H9 (cell line): ENCODE results near the gene IQGAP2. TPM values are rescaled to one million over a fixed set of nuclear protein-coding genes. Genes with fewer than 3 reads are reported as not detected.

Source experiments
- DNase-seq: peaks from one replicate; pipeline ENCODE4 v3.0.0-alpha.2; 2017
- H2AFZ ChIP-seq: one replicate; pipeline ENCODE4 v1.6.1; 2013; ENCODE audit warnings: mild to moderate bottlenecking, low read length, control low read depth, moderate library complexity
- H2AK5ac ChIP-seq: 2 replicates; pipeline ENCODE4 v1.6.1; 2013; ENCODE audit warnings: low read length, control low read depth, mixed read lengths; ENCODE audit not compliant: insufficient read length
- H2BK120ac ChIP-seq: one replicate; pipeline ENCODE4 v1.6.1; 2013; ENCODE audit warnings: low read depth, mild to moderate bottlenecking, low read length, control low read depth, inconsistent platforms; ENCODE audit not compliant: poor library complexity, severe bottlenecking
- H2BK12ac ChIP-seq: 2 replicates; pipeline ENCODE4 v1.6.1; 2013; ENCODE audit warnings: low read length, control low read depth, mixed read lengths, low read depth; ENCODE audit not compliant: insufficient read length
- H2BK15ac ChIP-seq: 2 replicates; pipeline ENCODE4 v1.6.1; 2013; ENCODE audit warnings: low read depth, low read length, control low read depth
- H2BK20ac ChIP-seq: one replicate; pipeline ENCODE4 v1.6.1; 2013; ENCODE audit warnings: low read depth, mild to moderate bottlenecking, low read length, control low read depth, inconsistent platforms; ENCODE audit not compliant: poor library complexity, severe bottlenecking
- H2BK5ac ChIP-seq: 2 replicates; pipeline ENCODE4 v1.6.1; 2013; ENCODE audit warnings: low read length, control low read depth, mixed read lengths; ENCODE audit not compliant: insufficient read length
- H3K14ac ChIP-seq: 2 replicates; pipeline ENCODE4 v1.6.1; 2013; ENCODE audit warnings: low read length, control low read depth; ENCODE audit not compliant: insufficient read depth
- H3K18ac ChIP-seq: 2 replicates; pipeline ENCODE4 v1.6.1; 2013; ENCODE audit warnings: low read depth, mild to moderate bottlenecking, mixed read lengths, low read length, control low read depth; ENCODE audit not compliant: insufficient read length
- H3K23ac ChIP-seq: 2 replicates; pipeline ENCODE4 v1.6.1; 2013; ENCODE audit warnings: low read length, control low read depth, mixed read lengths, low read depth; ENCODE audit not compliant: insufficient read length
- H3K23me2 ChIP-seq: 2 replicates; pipeline ENCODE4 v1.6.1; 2013; ENCODE audit warnings: low read depth, mild to moderate bottlenecking, mixed read lengths, low read length, control low read depth; ENCODE audit not compliant: insufficient read length, poor library complexity, severe bottlenecking
- H3K27ac ChIP-seq: 2 replicates; pipeline ENCODE4 v1.5.1; 2013; ENCODE audit warnings: low read length, control low read depth, mixed read lengths, low read depth; ENCODE audit not compliant: insufficient read length
- H3K27me3 ChIP-seq: 2 replicates; pipeline ENCODE4 v1.6.1; 2013; ENCODE audit warnings: low read length, control low read depth, inconsistent platforms; ENCODE audit not compliant: insufficient read depth
- H3K4ac ChIP-seq: 2 replicates; pipeline ENCODE4 v1.6.1; 2013; ENCODE audit warnings: low read depth, mild to moderate bottlenecking, control low read depth, inconsistent platforms, low read length, moderate library complexity
- H3K4me1 ChIP-seq: 2 replicates; pipeline ENCODE4 v1.6.1; 2013; ENCODE audit warnings: low read length, control low read depth, inconsistent platforms; ENCODE audit not compliant: insufficient read depth
- H3K4me2 ChIP-seq: 2 replicates; pipeline ENCODE4 v1.6.1; 2013; ENCODE audit warnings: low read length, control low read depth, mixed read lengths; ENCODE audit not compliant: insufficient read length, insufficient read depth
- H3K56ac ChIP-seq: 2 replicates; pipeline ENCODE4 v1.6.1; 2013; ENCODE audit warnings: low read depth, mild to moderate bottlenecking, mixed read lengths, low read length, control low read depth; ENCODE audit not compliant: insufficient read length
- H3K79me1 ChIP-seq: 2 replicates; pipeline ENCODE4 v1.6.1; 2013; ENCODE audit warnings: low read depth, mild to moderate bottlenecking, moderate library complexity, low read length, control low read depth, inconsistent platforms; ENCODE audit not compliant: insufficient read depth, poor library complexity, severe bottlenecking
- H3K79me2 ChIP-seq: 2 replicates; pipeline ENCODE4 v1.6.1; 2013; ENCODE audit warnings: low read length, control low read depth, inconsistent platforms; ENCODE audit not compliant: insufficient read depth
- H3K9ac ChIP-seq: 2 replicates; pipeline ENCODE4 v1.6.1; 2013; ENCODE audit warnings: low read length, control low read depth, mixed read lengths; ENCODE audit not compliant: insufficient read length; ENCODE audit errors: extremely low read depth
- H3K9me3 ChIP-seq: one replicate; pipeline ENCODE4 v1.6.1; 2013; ENCODE audit warnings: low read depth, low read length, inconsistent platforms; ENCODE audit not compliant: control insufficient read depth
- H3T11ph ChIP-seq: one replicate; pipeline ENCODE4 v1.6.1; 2013; ENCODE audit warnings: mild to moderate bottlenecking, low read length, control low read depth, inconsistent platforms
- H4K20me1 ChIP-seq: one replicate; pipeline ENCODE4 v1.6.1; 2013; ENCODE audit not compliant: control insufficient read depth, insufficient read length, insufficient read depth
- H4K5ac ChIP-seq: 2 replicates; pipeline ENCODE4 v1.6.1; 2013; ENCODE audit warnings: low read depth, mild to moderate bottlenecking, mixed read lengths, low read length, control low read depth; ENCODE audit not compliant: insufficient read length
- H4K8ac ChIP-seq: replicated peaks from 2 replicates; pipeline ENCODE4 v1.6.1; 2013; ENCODE audit warnings: low read length, control low read depth, mixed read lengths, low read depth; ENCODE audit not compliant: insufficient read length
- H4K91ac ChIP-seq: 2 replicates; pipeline ENCODE4 v1.6.1; 2013; ENCODE audit warnings: low read depth, mild to moderate bottlenecking, moderate library complexity, mixed read lengths, low read length, control low read depth; ENCODE audit not compliant: insufficient read length
- H3K27ac Mint-ChIP-seq, 3 experiments: 2 replicates in 2 of 3; 3 replicates in 1 of 3; pipeline ENCODE4 v1.8.0; 2020 to 2021; ENCODE audit warnings: mixed read lengths in 3 of 3, mild to moderate bottlenecking in 1 of 3, moderate library complexity in 1 of 3
- H3K27me3 Mint-ChIP-seq: 2 replicates; pipeline ENCODE4 v1.8.0; 2021; ENCODE audit warnings: low read depth, mild to moderate bottlenecking, moderate library complexity, mixed read lengths
- H3K36me3 Mint-ChIP-seq, 3 experiments: 2 replicates in 2 of 3; 3 replicates in 1 of 3; pipeline ENCODE4 v1.8.0; 2020 to 2021; ENCODE audit warnings: low read depth in 3 of 3, mixed read lengths in 3 of 3; ENCODE audit not compliant: insufficient read depth in 1 of 3
- H3K4me1 Mint-ChIP-seq, 2 experiments: 2 replicates each; pipeline ENCODE4 v1.8.0; 2020; ENCODE audit warnings: mixed read lengths in 2 of 2
- H3K4me3 Mint-ChIP-seq, 2 experiments: 2 replicates in 1 of 2; 3 replicates in 1 of 2; pipeline ENCODE4 v1.8.0; 2020 to 2021; ENCODE audit warnings: mild to moderate bottlenecking in 2 of 2, mixed read lengths in 2 of 2, moderate library complexity in 1 of 2
- H3K9me3 Mint-ChIP-seq, 2 experiments: 2 replicates in 1 of 2; 3 replicates in 1 of 2; pipeline ENCODE4 v1.8.0; 2020; ENCODE audit warnings: mild to moderate bottlenecking in 2 of 2, mixed read lengths in 2 of 2, moderate library complexity in 1 of 2
- WGBS: extraction: QIAGEN DNeasy Blood & Tissue Kit; methylation state at CpG from one replicate; pipeline ENCODE4 v1.1.7; 2013; ENCODE audit warnings: missing lambda C conversion rate, low lambda C conversion rate, mixed read lengths; ENCODE audit not compliant: insufficient read length; ENCODE audit errors: extremely low coverage; 5-methylcytosine and 5-hydroxymethylcytosine counted together
- total RNA-seq: library from RNA; stranded (reverse); gene quantifications from 2 replicates; pipeline ENCODE4 v1.2.1, GENCODE V29; 2021
- TF ChIP-seq, protein P1 (sequence below): fragments of 200-600 bp; sonication (generic); conservative IDR thresholded peaks from 3 replicates; pipeline ENCODE4 v1.8.0; 2021; ENCODE audit warnings: antibody characterized with exemption, mild to moderate bottlenecking

IQGAP2 gene
- total RNA-seq, 1 experiment from 2014 or later = 22.5 TPM

GRCh38 chr5:76364226-76364589 lies 38.9 kb upstream of the IQGAP2 start:
- Histone ChIP-seq H3K4me1 (no peaks in the 10 kb centered on the region; the same call in 1 of the 2 replicates), H3K23me2 (no peaks in the 10 kb centered on the region), H2AK5ac (no peak overlapping the region), H3K9me3 (no peaks in the 10 kb centered on the region), H2BK12ac (no peak overlapping the region), H3K79me1 (no peaks in the 10 kb centered on the region), H3K56ac (no peak overlapping the region), H2BK5ac (no peak overlapping the region), H4K5ac (no peak overlapping the region), H3K4ac (no peak overlapping the region), H2BK20ac (no peak overlapping the region), H3K4me2 (no peak overlapping the region), H4K8ac (no peak overlapping the region), H2AFZ (no peak overlapping the region), H3K23ac (no peak overlapping the region), H2BK120ac (no peak overlapping the region), H4K20me1 (no peaks in the 10 kb centered on the region), H3K27me3 (no peaks in the 10 kb centered on the region), H3T11ph (no peak overlapping the region), H4K91ac (no peak overlapping the region), H3K27ac (no peak overlapping the region), H2BK15ac (no peak overlapping the region), H3K18ac (no peak overlapping the region), H3K9ac (no peak overlapping the region), H3K14ac (no peak overlapping the region), H3K79me2 (no peaks in the 10 kb centered on the region)
- DNase-seq = no peak
- H3K4me1 Mint-ChIP-seq = peaks cover 2 to 4% of the 10 kb centered on the region in 2 experiments; a peak in 2 of 4 replicates
- no peak overlapping the region for H3K4me3 Mint-ChIP-seq
- no peaks in the 10 kb centered on the region for H3K9me3 Mint-ChIP-seq
- TF ChIP-seq, protein P1, sequence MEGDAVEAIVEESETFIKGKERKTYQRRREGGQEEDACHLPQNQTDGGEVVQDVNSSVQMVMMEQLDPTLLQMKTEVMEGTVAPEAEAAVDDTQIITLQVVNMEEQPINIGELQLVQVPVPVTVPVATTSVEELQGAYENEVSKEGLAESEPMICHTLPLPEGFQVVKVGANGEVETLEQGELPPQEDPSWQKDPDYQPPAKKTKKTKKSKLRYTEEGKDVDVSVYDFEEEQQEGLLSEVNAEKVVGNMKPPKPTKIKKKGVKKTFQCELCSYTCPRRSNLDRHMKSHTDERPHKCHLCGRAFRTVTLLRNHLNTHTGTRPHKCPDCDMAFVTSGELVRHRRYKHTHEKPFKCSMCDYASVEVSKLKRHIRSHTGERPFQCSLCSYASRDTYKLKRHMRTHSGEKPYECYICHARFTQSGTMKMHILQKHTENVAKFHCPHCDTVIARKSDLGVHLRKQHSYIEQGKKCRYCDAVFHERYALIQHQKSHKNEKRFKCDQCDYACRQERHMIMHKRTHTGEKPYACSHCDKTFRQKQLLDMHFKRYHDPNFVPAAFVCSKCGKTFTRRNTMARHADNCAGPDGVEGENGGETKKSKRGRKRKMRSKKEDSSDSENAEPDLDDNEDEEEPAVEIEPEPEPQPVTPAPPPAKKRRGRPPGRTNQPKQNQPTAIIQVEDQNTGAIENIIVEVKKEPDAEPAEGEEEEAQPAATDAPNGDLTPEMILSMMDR = no peak
- H3K36me3 Mint-ChIP-seq = no peaks in the 10 kb centered on the region; a peak in 1 of 7 replicates
- H3K27me3 Mint-ChIP-seq = no peaks in the 10 kb centered on the region
- WGBS = no CpG with 5 or more reads among the region's 2 CpGs
- no peak overlapping the region for H3K27ac Mint-ChIP-seq
